Measurements from ENCODE around the gene OR10X1. TPM values are rescaled to one million over a fixed set of nuclear protein-coding genes. Genes with fewer than 3 reads are reported as not detected.
A peak's percentile ranks its signal among the peaks of the same experiment; 100 is the strongest.

The OR10X1 gene
- total RNA-seq, 1 donor from 2014 or later = not detected

- H3K27ac Mint-ChIP-seq (ENCODE audit: unreplicated experiment) = no peak within 1 kb of the TSS
- H3K36me3 Mint-ChIP-seq (ENCODE audit: low read depth, unreplicated experiment) = no peaks in the 10 kb centered on the region
- no peak for DNase-seq (ENCODE audit: low spot score)
- TF ChIP-seq, protein P1, sequence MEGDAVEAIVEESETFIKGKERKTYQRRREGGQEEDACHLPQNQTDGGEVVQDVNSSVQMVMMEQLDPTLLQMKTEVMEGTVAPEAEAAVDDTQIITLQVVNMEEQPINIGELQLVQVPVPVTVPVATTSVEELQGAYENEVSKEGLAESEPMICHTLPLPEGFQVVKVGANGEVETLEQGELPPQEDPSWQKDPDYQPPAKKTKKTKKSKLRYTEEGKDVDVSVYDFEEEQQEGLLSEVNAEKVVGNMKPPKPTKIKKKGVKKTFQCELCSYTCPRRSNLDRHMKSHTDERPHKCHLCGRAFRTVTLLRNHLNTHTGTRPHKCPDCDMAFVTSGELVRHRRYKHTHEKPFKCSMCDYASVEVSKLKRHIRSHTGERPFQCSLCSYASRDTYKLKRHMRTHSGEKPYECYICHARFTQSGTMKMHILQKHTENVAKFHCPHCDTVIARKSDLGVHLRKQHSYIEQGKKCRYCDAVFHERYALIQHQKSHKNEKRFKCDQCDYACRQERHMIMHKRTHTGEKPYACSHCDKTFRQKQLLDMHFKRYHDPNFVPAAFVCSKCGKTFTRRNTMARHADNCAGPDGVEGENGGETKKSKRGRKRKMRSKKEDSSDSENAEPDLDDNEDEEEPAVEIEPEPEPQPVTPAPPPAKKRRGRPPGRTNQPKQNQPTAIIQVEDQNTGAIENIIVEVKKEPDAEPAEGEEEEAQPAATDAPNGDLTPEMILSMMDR (IDR thresholded peaks at IDR 0.05; ENCODE audit: unreplicated experiment) = no peak
- H3K4me3 Mint-ChIP-seq (ENCODE audit: unreplicated experiment) = no peak within 1 kb of the TSS
- no peaks in the 10 kb centered on the region for H3K9me3 Mint-ChIP-seq (ENCODE audit: unreplicated experiment)
- H3K4me1 Mint-ChIP-seq (ENCODE audit: unreplicated experiment) = no peaks in the 10 kb centered on the region
- no peaks in the 10 kb centered on the region for H3K27me3 Mint-ChIP-seq (ENCODE audit: unreplicated experiment)
Observed at GRCh38 chr1:158570480-158570879, 9.2 kb downstream of the OR10X1 start, which contains the start of gene OR6P1. OR6P1 (minus strand) TSS chr1:158570580; CDS start chr1:158563604, 6,976 bp downstream.

DNA sequence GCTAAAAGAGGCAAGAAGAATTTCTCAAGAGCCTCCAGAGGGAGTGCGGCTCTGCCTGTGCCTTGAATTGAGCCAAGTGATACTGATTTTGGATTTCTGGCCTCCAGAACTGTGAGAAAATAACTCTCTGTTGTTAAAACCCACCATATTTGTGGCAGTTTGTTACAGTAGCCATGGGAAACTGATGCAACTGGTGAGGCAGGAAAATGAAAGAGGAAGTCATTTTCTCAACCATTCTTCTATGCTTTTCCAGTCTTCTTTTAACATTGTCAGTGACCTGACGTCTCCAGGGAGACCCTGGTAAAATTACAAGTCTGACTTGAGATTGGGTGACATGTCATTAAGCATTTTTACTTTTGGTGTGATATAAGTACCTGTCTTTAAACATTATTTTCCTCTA lies 15.1 kb downstream of the OR10X1 start:
- H3K4me3 Mint-ChIP-seq (ENCODE audit: unreplicated experiment) = no peak overlapping the region
- DNase-seq (ENCODE audit: low spot score) = no peak
- peak overlapping the region; percentile 55 for H3K27ac Mint-ChIP-seq (ENCODE audit: unreplicated experiment)
- H3K9me3 Mint-ChIP-seq (ENCODE audit: unreplicated experiment) = no peaks in the 10 kb centered on the region
- TF ChIP-seq, protein P1 (IDR thresholded peaks at IDR 0.05; ENCODE audit: unreplicated experiment) = no peak
- no peaks in the 10 kb centered on the region for H3K27me3 Mint-ChIP-seq (ENCODE audit: unreplicated experiment)
- no peaks in the 10 kb centered on the region for H3K36me3 Mint-ChIP-seq (ENCODE audit: low read depth, unreplicated experiment)
- H3K4me1 Mint-ChIP-seq (ENCODE audit: unreplicated experiment) = peaks cover 11% of the 10 kb centered on the region

DNA sequence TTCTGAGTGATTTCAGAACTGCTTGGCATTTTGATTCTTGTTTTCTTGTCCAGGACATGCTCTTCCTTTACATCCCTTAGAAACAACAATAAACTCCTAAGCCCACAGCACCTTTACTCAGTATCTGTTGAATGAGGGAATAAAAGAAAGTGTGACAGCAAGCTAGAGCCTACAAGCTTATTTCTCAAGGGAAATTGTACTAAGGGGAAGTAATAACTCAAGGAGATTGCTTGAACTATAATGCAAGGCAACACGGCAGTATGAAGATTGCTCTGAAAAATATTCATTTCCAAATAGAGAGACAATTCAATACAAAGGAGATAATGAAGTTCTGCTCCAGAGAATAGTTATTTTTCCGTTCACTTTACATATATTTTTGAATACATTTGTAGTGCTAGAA lies 15.8 kb downstream of the OR10X1 start:
- Mint-ChIP-seq H3K36me3 (ENCODE audit: low read depth, unreplicated experiment) (no peaks in the 10 kb centered on the region), H3K4me3 (ENCODE audit: unreplicated experiment) (no peak overlapping the region), H3K27ac (ENCODE audit: unreplicated experiment) (peak overlapping the region; percentile 55), H3K9me3 (ENCODE audit: unreplicated experiment) (no peaks in the 10 kb centered on the region), H3K4me1 (ENCODE audit: unreplicated experiment) (peaks cover 11% of the 10 kb centered on the region), H3K27me3 (ENCODE audit: unreplicated experiment) (no peaks in the 10 kb centered on the region)
- TF ChIP-seq, protein P1 (IDR thresholded peaks at IDR 0.05; ENCODE audit: unreplicated experiment) = no peak
- DNase-seq (ENCODE audit: low spot score) = no peak

DNA sequence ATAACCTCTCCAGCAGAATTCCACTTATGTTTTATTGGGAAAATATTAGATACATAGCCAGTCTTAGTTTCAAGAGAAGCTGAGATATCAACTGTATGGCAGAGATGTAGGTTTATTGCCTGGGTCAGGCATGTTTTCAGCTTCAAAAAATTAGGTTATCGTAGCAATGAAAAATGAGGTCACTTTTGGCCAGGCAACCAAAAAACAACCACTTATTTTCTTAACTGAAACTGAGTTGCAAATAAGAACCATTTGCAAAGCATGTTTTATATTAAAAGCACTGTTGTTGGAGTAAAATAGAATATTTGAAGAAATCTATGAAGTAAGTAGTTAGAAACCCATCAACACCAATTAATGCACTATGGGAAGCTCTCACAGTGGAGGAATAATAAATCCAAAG lies 20.0 kb downstream of the OR10X1 start:
- no peak overlapping the region for H3K4me3 Mint-ChIP-seq (ENCODE audit: unreplicated experiment)
- no peaks in the 10 kb centered on the region for H3K9me3 Mint-ChIP-seq (ENCODE audit: unreplicated experiment)
- no peaks in the 10 kb centered on the region for H3K27me3 Mint-ChIP-seq (ENCODE audit: unreplicated experiment)
- TF ChIP-seq, protein P1 (IDR thresholded peaks at IDR 0.05; ENCODE audit: unreplicated experiment) = no peak
- no peak for DNase-seq (ENCODE audit: low spot score)
- H3K4me1 Mint-ChIP-seq (ENCODE audit: unreplicated experiment) = peaks cover 10% of the 10 kb centered on the region
- H3K27ac Mint-ChIP-seq (ENCODE audit: unreplicated experiment) = no peak overlapping the region
- H3K36me3 Mint-ChIP-seq (ENCODE audit: low read depth, unreplicated experiment) = no peaks in the 10 kb centered on the region

DNA sequence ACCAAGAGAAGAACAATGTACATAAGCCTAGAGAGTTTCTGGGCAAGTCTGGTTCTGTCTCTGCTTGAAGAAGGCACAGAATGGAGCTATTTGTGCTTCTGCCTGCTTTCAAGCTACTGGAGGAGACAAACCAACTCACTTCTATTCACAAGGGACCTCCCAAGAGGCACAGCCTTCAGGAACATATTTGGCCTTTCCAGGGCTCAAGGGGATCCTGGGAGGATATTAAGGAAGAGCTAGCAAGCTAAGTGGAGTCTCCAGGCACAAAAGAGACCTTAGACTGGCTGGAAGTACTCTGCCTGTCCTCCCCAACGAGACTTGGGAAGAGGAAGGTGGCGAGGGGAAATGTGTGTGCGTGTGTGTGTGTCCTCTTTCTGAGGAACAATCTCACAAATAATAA lies 25.3 kb downstream of the OR10X1 start, which contains the start of gene OR6Y1:
TSS of gene OR6Y1 (minus strand) at position 54 of the 400 bp plus-strand sequence. CDS start 6,300 bp downstream, outside the sequence.
- TF ChIP-seq, protein P1 (IDR thresholded peaks at IDR 0.05; ENCODE audit: unreplicated experiment) = no peak
- no peaks in the 10 kb centered on the region for H3K4me1 Mint-ChIP-seq (ENCODE audit: unreplicated experiment)
- no peak within 1 kb of the TSS for H3K27ac Mint-ChIP-seq (ENCODE audit: unreplicated experiment)

More for the DNA sequence above, 25.3 kb downstream of the OR10X1 start, which contains the start of gene OR6Y1:
- Mint-ChIP-seq H3K27me3 (ENCODE audit: unreplicated experiment) (no peaks in the 10 kb centered on the region), H3K36me3 (ENCODE audit: low read depth, unreplicated experiment) (no peaks in the 10 kb centered on the region), H3K9me3 (ENCODE audit: unreplicated experiment) (no peaks in the 10 kb centered on the region), H3K4me3 (ENCODE audit: unreplicated experiment) (no peak within 1 kb of the TSS)
- no peak for DNase-seq (ENCODE audit: low spot score)

Data from endothelial cell (in vitro differentiated cells).